PFSK-1 (cell line): ENCODE measurements around the gene VEPH1.

Source experiments
- POLR2AphosphoS5 ChIP-seq: IDR thresholded peaks from 2 replicates; pipeline ENCODE4 v1.6.1; 2012; ENCODE audit warnings: low read depth, mild to moderate bottlenecking, control low read depth, low read length, moderate library complexity
- REST ChIP-seq, 2 experiments: IDR thresholded peaks; 2 replicates each; pipeline versions ENCODE4 v1.6.1 to v1.8.0; 2011 to 2012; ENCODE audit warnings: low read depth in 2 of 2, low read length in 2 of 2, control low read depth in 1 of 2, inconsistent platforms in 1 of 2, mild to moderate bottlenecking in 1 of 2, moderate library complexity in 1 of 2; ENCODE audit not compliant: insufficient read depth in 1 of 2
- SIN3A ChIP-seq: IDR thresholded peaks from 2 replicates; pipeline ENCODE4 v1.6.1; 2012; ENCODE audit warnings: mild to moderate bottlenecking, low read length, moderate library complexity, borderline replicate concordance; ENCODE audit not compliant: insufficient read depth
- TAF1 ChIP-seq: IDR thresholded peaks from 2 replicates; pipeline ENCODE4 v1.6.1; 2012; ENCODE audit warnings: low read length, control low read depth, borderline replicate concordance; ENCODE audit not compliant: insufficient read depth

GRCh38 chr3:157318639-157319288 is 184.5 kb downstream of the VEPH1 start:
- no peak for TF ChIP-seq SIN3A
- no peak for TF ChIP-seq REST (IDR thresholded peaks at IDR 0.05; ENCODE audit: insufficient read depth in 1 of 2, low read depth in 2 of 2, low read length in 2 of 2)
- TF ChIP-seq TAF1, result no peak
- no peak for TF ChIP-seq POLR2AphosphoS5
